ENCODE data around the gene ARHGAP10.

The ARHGAP10 gene

GRCh38 chr4:148112231-148112982 is 380.5 kb downstream of the ARHGAP10 start:
- no peak for DNase-seq

GRCh38 chr4:148114436-148114835 is 382.5 kb downstream of the ARHGAP10 start:
- no peak for DNase-seq

DNA sequence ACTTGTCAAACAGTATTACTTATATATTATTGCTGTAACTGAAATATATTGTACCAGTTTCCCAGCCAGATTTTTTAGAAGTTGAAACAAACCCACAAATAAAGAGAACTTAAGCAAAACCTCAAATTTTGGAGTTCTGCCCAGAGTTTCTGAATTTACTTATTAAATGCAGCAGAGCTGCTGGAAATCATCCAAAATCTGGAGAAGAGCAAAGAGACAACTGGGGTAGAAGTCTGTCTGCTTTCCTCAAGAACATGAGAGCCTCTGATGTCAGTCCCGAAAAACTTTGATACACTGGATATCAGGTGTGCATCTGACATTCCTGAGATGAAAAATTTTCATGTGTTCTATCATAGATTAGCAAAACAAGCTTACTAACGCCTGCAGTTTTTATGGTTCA is 384.4 kb downstream of the ARHGAP10 start:
- DNase-seq, result no peak

DNA sequence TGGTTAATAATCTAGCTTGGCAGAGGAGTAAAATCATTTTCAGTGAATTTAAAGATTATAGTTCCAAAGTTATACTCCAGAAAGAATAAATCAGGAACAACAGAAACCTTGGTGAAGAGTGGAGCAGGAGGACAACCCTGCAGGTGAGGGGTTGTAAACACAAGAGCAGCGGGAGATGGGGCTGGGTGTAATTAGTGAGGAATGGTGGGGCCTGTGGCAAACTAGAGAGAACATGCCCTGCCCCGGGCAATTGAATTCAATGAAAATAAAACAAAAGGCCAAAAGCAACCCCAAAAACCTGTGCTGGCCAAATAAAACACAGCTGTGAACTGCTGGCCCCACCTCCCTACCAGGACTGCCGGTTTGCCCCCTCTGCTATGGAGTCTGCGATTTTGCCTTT is 385.1 kb downstream of the ARHGAP10 start:
- DNase-seq, result no peak

DNA sequence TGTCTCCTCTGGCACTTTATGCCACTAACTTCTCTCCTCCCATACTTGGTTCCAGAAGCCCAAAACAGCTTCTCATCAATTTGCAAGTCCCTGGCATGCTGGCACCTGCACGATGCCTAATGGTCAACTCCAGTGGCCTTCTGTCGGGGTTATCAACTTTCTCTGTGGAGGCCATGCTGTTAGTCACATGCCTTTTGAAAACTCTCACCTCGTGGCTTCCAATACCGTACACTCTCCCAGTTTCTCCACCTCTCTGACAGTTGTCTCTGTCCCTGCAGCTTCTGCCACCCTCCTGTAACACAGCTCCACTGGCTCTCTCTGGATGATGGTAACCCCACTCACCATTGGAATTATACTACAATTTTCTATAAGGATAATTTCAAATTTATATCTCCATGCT is 386.3 kb downstream of the ARHGAP10 start:
- no peak for DNase-seq

- DNase-seq, result no peak
These were observed 386.7 kb downstream of the ARHGAP10 start for GRCh38 chr4:148118633-148119032.

DNA sequence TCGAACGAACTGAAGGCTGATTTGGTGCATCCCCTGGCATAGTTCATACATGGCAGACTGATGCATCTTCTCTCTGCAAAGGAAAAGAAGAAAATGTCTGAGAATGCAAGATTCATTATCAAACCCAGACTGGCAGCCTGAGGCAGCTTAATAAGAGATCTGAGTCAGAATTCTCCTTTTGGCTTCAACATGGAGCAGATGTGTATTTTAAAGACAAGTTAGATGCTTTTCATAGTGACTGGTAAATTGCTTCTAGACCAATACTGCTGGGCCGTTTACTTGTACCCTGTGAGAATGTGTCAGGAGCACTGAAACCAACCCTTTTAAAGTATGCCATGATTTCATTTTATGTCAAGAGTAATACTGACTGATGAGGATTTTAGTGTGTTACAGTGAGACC is 388.3 kb downstream of the ARHGAP10 start:
- DNase-seq, result no peak
